Measurements from ENCODE around the gene ZNF195. TPM values are rescaled to one million over a fixed set of nuclear protein-coding genes. Genes with fewer than 3 reads are reported as not detected.
"Not testable (repeated sequence)": the region's sequence is repeated elsewhere in the genome, so short reads cannot be mapped to it uniquely, and the experiment has no call there.

Gene ZNF195
- total RNA-seq, 2 donors from 2014 or later, result 30.9 to 38.7 TPM

- not testable (repeated sequence) for H3K9me3 Mint-ChIP-seq; DNase-seq; H3K27ac Mint-ChIP-seq; H3K36me3 Mint-ChIP-seq (ENCODE audit: insufficient read depth in 2 of 2); H3K27me3 Mint-ChIP-seq (ENCODE audit: low read depth); H3K4me1 Mint-ChIP-seq (ENCODE audit: low read depth); ATAC-seq (replicated peaks in 1 of 2); H3K4me3 Mint-ChIP-seq
Measured at GRCh38 chr11:3333157-3333556, 45.8 kb downstream of the ZNF195 start.

- H3K27me3 Mint-ChIP-seq (ENCODE audit: low read depth); H3K27ac Mint-ChIP-seq; H3K36me3 Mint-ChIP-seq (ENCODE audit: insufficient read depth in 2 of 2); ATAC-seq (replicated peaks in 1 of 2); H3K4me1 Mint-ChIP-seq (ENCODE audit: low read depth); H3K9me3 Mint-ChIP-seq; DNase-seq; H3K4me3 Mint-ChIP-seq: not testable (repeated sequence)
Measured at GRCh38 chr11:3331078-3331477, 47.9 kb downstream of the ZNF195 start.

GRCh38 chr11:3330064-3330463, 48.9 kb downstream of the ZNF195 start:
- not testable (repeated sequence) for ATAC-seq (replicated peaks in 1 of 2); H3K27me3 Mint-ChIP-seq (ENCODE audit: low read depth); H3K27ac Mint-ChIP-seq; H3K36me3 Mint-ChIP-seq (ENCODE audit: insufficient read depth in 2 of 2); H3K4me3 Mint-ChIP-seq; DNase-seq; H3K4me1 Mint-ChIP-seq (ENCODE audit: low read depth); H3K9me3 Mint-ChIP-seq

- not testable (repeated sequence) for H3K36me3 Mint-ChIP-seq (ENCODE audit: insufficient read depth in 2 of 2); H3K27ac Mint-ChIP-seq; H3K27me3 Mint-ChIP-seq (ENCODE audit: low read depth); H3K9me3 Mint-ChIP-seq; H3K4me1 Mint-ChIP-seq (ENCODE audit: low read depth); DNase-seq; H3K4me3 Mint-ChIP-seq; ATAC-seq (replicated peaks in 1 of 2)
Measured at GRCh38 chr11:3328503-3328902, 50.4 kb downstream of the ZNF195 start.

GRCh38 chr11:3326450-3326849, 52.5 kb downstream of the ZNF195 start:
- not testable (repeated sequence) for ATAC-seq (replicated peaks in 1 of 2)

GRCh38 chr11:3324724-3325123, 54.2 kb downstream of the ZNF195 start:
- peak in 1 of 2 donors; percentile 12 for DNase-seq
- not testable (repeated sequence) for H3K9me3 Mint-ChIP-seq; H3K4me1 Mint-ChIP-seq (ENCODE audit: low read depth); H3K4me3 Mint-ChIP-seq; H3K36me3 Mint-ChIP-seq (ENCODE audit: insufficient read depth in 2 of 2); H3K27me3 Mint-ChIP-seq (ENCODE audit: low read depth); H3K27ac Mint-ChIP-seq
- ATAC-seq (replicated peaks in 1 of 2), result peak; percentile 78 to 80

More at GRCh38 chr11:3326450-3326849, 52.5 kb downstream of the ZNF195 start:
- not testable (repeated sequence) for DNase-seq; H3K27me3 Mint-ChIP-seq (ENCODE audit: low read depth); H3K27ac Mint-ChIP-seq; H3K9me3 Mint-ChIP-seq; H3K36me3 Mint-ChIP-seq (ENCODE audit: insufficient read depth in 2 of 2); H3K4me3 Mint-ChIP-seq; H3K4me1 Mint-ChIP-seq (ENCODE audit: low read depth)

Other genes starting within 250 kb of the ZNF195 start
- gene OSBPL5, start 213.8 kb downstream of the ZNF195 start, total RNA-seq, result 1 to 10 TPM; 6.3 to 7.0 TPM
- gene MRGPRG, start 160.3 kb downstream of the ZNF195 start, total RNA-seq, result not detected
- not detected for gene MRGPRE, start 146.7 kb downstream of the ZNF195 start, total RNA-seq